Choroid plexus epithelial cell (primary cell): ENCODE measurements around the gene PRR15L.

Experiments used
- DNase-seq: peaks from one replicate; pipeline ENCODE4 v3.0.0-alpha.2; 2010; ENCODE audit warnings: low read depth
- H3K4me3 ChIP-seq: 2 replicates; pipeline ENCODE4 v1.5.1; 2011; ENCODE audit warnings: low read depth, mild to moderate bottlenecking, control low read depth, low read length, moderate library complexity
- TF ChIP-seq, protein P1 (sequence below): conservative IDR thresholded peaks from 2 replicates; pipeline ENCODE4 v1.5.1; 2011; ENCODE audit warnings: low read depth, mild to moderate bottlenecking, control low read depth, inconsistent platforms, low read length, moderate library complexity

Gene PRR15L

DNA sequence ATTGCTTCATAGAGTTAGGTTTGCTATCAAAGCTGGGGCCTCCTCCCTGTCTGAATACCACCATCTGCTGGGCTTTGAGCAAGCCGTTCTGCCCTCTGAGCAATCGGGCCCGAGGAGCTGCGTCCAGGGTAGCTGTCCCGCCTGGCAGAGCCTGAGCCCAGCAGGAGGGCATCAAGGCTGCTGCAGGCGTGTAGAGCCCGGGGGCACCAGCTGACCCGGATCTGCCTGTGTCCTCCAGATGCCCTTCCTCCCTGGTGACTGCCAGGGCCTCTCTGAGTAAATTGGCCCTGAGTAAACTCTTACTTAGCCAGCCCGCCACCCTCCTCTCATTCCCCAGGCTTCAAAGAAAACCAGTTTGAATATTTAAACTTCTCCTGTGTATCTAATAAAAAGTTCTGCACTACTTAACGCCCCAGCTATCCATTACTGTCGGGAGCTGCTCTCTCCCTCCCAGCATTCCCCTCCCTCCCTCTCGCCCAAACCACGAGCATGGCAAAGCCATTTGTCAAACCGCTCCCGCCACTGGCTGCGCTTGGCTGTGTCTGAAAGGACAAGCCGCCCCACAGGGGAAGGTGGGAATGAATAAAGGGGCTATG is 29.7 kb upstream of the PRR15L start:
- H3K4me3 ChIP-seq: no peak overlapping the region

DNA sequence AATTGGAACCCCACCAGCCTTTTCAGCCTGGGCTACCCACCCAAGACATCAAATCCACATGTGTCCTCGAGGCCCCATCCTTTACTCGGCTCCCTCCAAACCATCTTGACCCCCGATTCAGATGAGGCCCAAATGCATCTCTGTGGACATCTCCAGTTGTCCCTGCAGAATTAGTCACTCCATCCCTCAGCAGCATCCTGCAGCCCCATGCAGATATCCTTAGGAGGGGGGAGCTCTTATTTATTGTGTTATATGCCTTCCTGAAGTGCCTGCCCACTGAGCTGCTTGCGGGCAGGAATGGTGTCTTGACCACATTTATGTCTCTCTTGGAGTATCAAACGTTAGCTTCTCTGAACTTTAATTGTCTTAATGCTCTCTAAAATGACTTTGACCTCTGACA is 28.8 kb upstream of the PRR15L start:
- H3K4me3 ChIP-seq: no peak overlapping the region
- DNase-seq: no peak
- TF ChIP-seq, protein P1, sequence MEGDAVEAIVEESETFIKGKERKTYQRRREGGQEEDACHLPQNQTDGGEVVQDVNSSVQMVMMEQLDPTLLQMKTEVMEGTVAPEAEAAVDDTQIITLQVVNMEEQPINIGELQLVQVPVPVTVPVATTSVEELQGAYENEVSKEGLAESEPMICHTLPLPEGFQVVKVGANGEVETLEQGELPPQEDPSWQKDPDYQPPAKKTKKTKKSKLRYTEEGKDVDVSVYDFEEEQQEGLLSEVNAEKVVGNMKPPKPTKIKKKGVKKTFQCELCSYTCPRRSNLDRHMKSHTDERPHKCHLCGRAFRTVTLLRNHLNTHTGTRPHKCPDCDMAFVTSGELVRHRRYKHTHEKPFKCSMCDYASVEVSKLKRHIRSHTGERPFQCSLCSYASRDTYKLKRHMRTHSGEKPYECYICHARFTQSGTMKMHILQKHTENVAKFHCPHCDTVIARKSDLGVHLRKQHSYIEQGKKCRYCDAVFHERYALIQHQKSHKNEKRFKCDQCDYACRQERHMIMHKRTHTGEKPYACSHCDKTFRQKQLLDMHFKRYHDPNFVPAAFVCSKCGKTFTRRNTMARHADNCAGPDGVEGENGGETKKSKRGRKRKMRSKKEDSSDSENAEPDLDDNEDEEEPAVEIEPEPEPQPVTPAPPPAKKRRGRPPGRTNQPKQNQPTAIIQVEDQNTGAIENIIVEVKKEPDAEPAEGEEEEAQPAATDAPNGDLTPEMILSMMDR: no peak

More for the DNA sequence above, 29.7 kb upstream of the PRR15L start:
- TF ChIP-seq, protein P1: no peak
- no peak for DNase-seq

DNA sequence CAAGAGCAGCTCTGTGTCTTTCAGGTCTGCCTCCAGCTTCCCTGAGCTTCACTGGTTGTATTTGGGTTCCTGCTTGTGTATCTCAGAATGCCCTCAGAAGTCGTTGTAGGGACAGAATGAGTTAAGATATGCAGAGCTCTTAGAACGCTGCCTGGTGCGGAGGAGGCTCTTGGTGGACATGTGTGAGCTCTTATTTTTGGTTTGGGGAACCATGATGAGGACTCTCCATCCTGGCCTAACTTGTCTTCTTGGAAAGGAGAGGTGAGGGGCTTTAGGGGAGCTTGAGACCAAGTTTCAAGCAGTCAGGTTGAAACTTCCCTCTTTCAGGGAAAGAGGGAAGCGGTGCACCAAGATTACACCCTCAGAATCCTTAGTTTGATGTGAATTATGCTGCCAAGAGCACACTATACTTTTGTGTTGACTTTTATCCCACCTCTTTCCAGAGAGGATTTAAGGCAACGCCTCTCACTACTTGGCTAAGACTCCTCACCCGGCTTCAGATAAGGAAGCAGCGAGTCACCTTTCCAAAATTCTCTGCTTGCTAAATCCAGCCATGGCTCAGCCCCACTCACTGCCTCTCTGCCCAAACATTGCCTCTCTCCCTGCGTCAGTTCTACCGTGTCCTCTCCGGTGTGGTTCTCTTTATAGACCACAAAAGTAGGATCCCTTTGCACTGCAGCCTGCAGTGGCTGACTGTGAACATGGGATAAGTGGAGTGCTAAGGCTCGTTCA is 26.0 kb upstream of the PRR15L start:
- DNase-seq: no peak
- no peak overlapping the region for H3K4me3 ChIP-seq
- TF ChIP-seq, protein P1: no peak

DNA sequence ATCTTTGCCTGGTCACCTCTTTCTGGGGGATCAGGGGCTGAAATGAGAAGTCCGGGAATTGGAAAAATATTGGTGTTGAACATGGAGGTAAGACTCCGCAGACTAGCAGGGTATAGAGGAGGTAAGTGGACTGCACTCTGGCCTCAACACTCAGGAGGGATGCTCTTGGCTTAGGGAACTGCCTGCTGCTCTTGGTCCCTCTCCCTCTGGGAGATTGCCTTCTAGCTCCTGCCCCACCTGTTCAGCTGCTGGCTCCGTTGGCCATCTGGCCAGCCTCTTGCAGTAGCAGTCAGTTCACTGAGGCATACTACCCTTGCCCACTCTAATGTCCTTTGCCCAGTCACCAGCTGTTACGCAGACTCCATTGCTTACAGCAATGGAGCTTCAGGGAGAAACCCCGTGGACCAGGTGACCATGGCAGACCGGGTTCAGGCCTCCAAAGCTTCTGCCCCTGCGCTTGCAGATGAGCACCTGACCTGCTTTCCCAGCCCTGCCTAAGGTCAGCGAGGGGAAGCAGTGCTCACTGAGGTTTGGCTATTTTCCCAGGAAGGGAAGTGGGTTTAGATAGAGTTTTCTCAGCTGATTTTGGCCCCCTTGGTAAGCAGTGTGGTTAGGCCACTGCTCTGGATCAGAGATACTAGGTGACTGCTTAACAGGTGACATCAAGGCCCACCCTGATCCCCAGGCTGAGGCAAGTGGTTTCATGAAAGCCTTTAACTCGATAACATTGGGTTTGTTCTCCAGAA is 25.1 kb upstream of the PRR15L start:
- no peak overlapping the region for H3K4me3 ChIP-seq
- TF ChIP-seq, protein P1: no peak
- DNase-seq: no peak

DNA sequence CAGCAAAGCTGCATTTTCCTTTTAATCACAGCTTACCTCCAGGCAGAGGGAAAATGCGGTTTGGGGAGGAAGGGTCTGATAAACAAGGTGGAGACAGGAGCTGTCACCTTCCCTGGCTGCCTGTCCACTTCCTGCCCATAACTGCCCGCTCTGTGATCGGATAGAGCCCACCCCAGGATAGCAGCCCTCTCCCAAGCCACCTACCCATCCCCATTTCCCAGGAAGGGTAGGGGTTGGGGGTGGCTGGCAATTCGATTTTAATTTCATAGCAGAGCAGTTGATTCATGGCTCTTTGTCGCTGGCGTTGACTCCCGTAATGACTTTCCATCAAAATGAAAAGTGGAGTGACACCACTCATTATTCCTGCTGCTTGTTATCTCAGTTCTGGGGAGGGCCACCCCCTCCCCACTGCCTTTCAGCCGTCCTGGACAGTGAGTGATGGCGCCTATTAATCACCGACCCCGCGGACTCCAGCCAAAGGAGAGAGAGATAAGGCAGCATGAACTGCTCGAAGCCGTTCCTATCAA is 24.5 kb upstream of the PRR15L start:
- TF ChIP-seq, protein P1: no peak
- no peak overlapping the region for H3K4me3 ChIP-seq
- DNase-seq: no peak

DNA sequence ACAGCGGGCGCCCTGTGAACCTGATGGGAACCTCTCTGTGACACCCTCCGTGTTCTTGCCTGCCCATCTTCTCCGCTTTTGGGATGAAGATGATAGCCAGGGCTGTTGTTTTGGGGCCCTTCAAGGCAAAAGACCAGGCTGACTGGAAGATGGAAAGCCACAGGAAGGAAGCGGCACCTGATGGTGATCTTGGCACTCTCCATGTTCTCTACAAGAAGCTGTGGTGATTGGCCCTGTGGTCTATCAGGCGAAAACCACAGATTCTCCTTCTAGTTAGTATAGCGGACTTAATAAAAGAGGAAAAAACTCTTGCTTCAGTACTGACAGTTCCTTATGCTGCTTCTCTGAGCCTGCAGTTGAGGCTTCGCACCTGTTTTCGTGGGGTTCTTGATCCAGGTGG is 23.8 kb upstream of the PRR15L start:
- DNase-seq: no peak
- TF ChIP-seq, protein P1: no peak
- H3K4me3 ChIP-seq: no peak overlapping the region
